HG02981 (cell line): ENCODE data around the gene DCST2.

Experiments used
- ATAC-seq: cut with Tn5 transposase; IDR thresholded peaks from one replicate; pipeline ENCODE4 v1.9.1; 2021; ENCODE audit warnings: mild to moderate bottlenecking, moderate library complexity; ENCODE audit not compliant: unreplicated experiment

The DCST2 gene

GRCh38 chr1:155050560-155051341 lies 17.2 kb upstream of the DCST2 start, which contains the start of gene ADAM15:
Gene ADAM15 (plus strand): TSS chr1:155051316. CDS start chr1:155051387, 71 bp downstream.
- ATAC-seq = peak; percentile 46

- ATAC-seq = no peak
Measured at GRCh38 chr1:155049651-155050559, 16.3 kb upstream of the DCST2 start.

- ATAC-seq = no peak
Measured at GRCh38 chr1:155048449-155049334, 15.1 kb upstream of the DCST2 start.

- no peak for ATAC-seq
Measured at GRCh38 chr1:155044812-155045657, 11.5 kb upstream of the DCST2 start.

- no peak for ATAC-seq
Measured at GRCh38 chr1:155044365-155044764, 10.8 kb upstream of the DCST2 start.

- ATAC-seq = no peak
Measured at GRCh38 chr1:155043793-155044192, 10.2 kb upstream of the DCST2 start.

- no peak for ATAC-seq
Measured at GRCh38 chr1:155043301-155043702, 9.7 kb upstream of the DCST2 start.

GRCh38 chr1:155042789-155043188 lies 9.2 kb upstream of the DCST2 start:
- ATAC-seq = no peak

- no peak for ATAC-seq
Measured at GRCh38 chr1:155040358-155041093, 6.9 kb upstream of the DCST2 start.

GRCh38 chr1:155039308-155039669 lies 5.7 kb upstream of the DCST2 start:
- ATAC-seq = no peak

- ATAC-seq = no peak
Measured at GRCh38 chr1:155038602-155039307, 5.2 kb upstream of the DCST2 start.

- ATAC-seq = no peak
Measured at GRCh38 chr1:155037851-155038441, 4.4 kb upstream of the DCST2 start.

- ATAC-seq = no peak
Measured at GRCh38 chr1:155037043-155037442, 3.5 kb upstream of the DCST2 start.

- ATAC-seq = no peak
Measured at GRCh38 chr1:155035936-155036335, 2.4 kb upstream of the DCST2 start.

GRCh38 chr1:155034318-155035208 lies 982 bp upstream of the DCST2 start:
- no peak for ATAC-seq

- no peak for ATAC-seq
Measured at GRCh38 chr1:155032886-155033285, 695 bp downstream of the DCST2 start.

GRCh38 chr1:155030899-155031298 lies 2.7 kb downstream of the DCST2 start:
- ATAC-seq = no peak
